ENCODE results near the gene CCL27. TPM values are rescaled to one million over a fixed set of nuclear protein-coding genes. Genes with fewer than 3 reads are reported as not detected.

The CCL27 gene, protein sequence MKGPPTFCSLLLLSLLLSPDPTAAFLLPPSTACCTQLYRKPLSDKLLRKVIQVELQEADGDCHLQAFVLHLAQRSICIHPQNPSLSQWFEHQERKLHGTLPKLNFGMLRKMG
- not detected for total RNA-seq

DNA sequence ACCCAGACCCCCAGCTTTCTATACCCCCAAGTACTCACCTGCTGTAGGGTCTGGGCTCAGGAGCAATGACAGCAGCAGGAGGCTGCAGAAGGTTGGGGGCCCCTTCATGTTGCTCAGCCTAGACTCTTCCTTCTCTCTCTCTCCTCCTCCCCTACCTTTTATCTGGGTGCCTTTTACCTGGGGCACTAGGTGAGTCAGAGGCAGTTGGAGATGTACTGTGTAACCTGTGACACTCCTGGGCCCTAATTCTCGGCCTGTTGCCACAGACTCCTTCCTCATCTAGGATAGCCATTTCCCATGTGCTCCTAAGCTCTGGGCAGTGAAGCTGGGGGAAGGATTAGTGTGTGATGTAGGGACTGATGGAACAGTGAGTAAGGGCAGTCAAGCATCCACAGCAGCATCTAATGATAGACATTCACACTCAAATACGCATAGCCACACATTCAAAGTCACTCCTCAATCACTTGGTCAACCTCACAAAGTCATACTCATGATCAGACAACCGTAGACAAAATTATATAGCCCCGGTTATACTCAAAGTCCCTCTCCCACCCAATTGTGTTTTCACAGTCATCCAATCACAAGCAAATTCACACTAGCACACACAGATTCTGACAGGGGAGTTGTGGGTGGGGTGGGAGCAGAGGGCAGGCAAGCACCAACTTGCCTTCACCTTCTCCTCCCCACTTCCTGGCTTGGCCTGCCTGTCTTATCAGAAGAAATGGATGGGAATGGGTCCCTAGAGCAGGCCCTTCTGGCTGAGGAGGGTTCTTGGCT lies at the start of gene CCL27:
Gene CCL27, minus strand, starts transcription at position 132 of the 777 bp plus-strand sequence. Its CDS starts 24 bp downstream, at position 108.

DNA sequence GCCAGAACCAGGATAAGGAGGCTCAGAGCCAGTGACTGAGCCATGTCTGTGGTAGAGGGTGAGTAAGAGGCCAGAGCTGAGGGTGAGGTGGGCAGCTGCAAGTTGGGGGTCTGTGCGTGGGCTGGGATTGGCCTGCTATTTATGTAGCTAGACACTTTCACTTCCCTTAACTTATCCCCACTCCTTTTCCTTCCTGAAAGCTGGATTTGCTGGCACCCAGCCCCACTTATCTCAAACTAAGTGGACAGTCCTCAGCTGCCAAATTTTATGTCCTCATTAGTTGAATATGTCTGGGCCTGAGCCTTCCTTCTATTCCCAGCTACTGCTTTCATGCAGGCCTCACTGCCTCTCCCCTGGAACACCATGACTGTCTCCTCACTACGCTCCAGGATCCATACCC lies 47.6 kb upstream of the CCL27 start, which contains the start of gene CCL21:
Gene CCL21, minus strand, starts transcription at position 114 of the 400 bp plus-strand sequence. Its CDS starts 70 bp downstream, at position 44.

DNA sequence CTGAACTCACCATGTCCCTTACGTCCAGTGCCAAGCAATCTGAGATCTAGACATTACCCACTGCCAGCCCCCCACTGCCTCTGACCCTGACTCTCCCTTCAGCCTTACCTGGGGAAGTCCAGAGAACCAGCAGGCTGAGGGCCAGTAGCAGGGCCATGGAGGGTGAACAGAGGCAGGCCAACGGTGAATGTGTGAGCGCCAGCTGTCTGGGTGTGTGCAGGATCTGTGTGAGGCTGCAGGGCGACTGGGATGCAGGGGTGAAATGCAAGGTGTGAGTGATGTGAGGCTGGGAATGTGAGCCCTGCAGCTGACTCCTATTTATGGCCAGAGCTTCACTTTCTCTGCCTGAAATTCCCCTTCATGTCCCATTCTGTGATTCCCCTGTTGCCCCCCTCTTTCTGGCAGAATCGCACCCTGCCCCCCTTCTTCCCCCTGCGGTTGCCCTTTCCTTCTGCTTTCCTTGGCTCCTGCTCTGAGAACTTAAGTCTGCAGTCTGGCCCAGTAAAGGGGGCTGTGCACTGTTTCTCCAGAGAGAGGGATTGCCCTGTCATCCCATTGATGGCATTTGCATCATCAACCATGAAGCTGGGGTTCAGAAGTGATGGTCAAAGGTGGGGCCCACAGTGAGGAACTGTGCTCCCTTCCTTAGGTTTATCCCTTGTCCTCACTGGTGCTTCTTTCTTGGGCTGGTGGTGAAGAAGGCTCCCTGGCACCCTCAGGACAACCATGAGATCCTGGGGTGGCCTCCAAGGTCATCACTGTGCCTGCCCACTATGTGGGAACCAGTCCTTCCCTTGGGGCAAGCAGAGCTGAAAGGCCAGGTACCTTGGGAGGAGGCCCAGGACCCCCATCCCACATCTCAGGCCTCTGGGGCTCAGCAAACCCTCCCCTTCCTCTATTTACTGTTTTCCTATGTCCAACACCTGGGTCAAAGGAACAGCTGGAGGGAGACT lies 28.8 kb upstream of the CCL27 start, which contains the start of gene CCL19:
Gene CCL19, minus strand, starts transcription at position 294 of the 953 bp plus-strand sequence. Its CDS starts 137 bp downstream, at position 157.

DNA sequence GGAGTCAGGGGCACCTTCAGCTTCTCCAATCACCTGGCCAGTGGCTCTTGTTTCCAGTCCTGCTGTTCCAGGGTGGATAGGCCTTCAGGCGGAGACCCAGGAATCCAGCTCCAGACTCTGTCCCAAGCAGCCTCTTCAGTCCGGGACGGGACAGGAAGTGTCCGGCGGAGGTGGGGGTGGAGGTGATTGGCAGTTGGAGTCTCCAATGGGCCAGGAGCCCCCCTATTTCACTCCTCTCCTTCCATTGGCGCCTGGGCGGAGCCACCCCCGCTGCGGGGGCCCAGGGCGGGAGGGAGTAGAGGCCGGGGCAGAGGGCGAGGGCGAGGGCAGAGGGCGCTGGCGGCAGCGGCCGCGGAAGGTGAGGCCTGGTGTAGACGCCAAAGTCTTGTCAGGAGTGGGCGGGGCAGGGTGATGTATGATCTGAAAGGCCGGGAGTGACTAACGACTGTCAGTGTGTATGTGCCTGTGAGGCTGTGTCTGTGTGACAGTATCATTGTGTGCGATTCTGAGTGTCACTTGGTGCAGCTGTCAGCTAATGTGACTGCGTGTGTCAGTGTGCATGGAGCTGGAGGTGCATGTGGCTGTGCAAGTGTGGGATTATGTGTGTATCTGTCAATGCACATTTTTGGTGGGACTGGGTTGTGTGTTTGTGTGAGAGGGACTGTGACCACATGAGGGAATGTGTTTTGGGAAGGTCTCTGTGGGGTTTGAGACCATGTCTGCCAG lies 10.4 kb downstream of the CCL27 start, which contains the start of gene IL11RA:
Gene IL11RA, plus strand, starts transcription at position 310 of the 726 bp plus-strand sequence. CDS start 3,033 bp downstream, outside the sequence.

DNA sequence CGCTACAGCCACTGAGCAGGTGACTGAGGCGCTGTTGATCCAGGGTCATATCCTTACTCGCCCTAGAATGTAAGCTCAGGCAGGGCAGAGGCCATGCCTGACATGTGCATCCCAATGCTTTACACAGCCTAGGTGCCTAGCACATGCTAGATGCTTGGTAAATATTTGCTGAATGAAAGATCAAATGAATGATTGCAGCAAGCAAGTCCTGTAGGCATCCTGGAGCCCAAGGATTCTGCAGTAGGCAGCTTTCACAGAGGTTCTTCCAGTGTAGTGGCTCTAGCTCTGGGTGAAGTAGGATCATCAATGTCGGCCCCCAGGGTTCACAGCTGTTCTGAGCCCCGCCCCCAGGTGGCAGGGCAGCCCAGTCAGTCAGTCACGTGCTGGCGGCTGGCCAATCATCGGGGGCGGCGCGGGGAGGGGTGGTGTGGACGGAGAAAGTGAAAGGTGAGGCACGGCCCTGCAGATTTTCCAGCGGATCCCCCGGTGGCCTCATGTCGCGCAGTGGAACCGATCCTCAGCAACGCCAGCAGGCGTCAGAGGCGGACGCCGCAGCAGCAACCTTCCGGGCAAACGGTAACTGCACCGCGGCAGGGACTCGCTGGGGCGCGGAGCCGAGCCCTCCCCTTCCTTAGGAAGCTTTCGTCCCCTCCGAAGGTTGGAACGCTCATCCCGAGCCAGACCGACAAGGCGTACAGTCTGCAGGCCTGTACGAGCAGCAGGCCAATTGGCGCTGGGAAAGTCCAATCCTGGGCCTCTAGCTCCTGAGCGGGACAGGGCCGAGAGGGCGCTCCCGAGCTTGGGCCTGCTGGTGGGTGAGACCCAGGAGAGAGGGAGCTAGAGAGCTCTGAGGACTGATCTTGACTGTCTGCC lies 16.0 kb downstream of the CCL27 start, which contains the start of gene GALT:
Gene GALT, plus strand, starts transcription at position 465 of the 873 bp plus-strand sequence. Its CDS starts 30 bp downstream, at position 495.

DNA sequence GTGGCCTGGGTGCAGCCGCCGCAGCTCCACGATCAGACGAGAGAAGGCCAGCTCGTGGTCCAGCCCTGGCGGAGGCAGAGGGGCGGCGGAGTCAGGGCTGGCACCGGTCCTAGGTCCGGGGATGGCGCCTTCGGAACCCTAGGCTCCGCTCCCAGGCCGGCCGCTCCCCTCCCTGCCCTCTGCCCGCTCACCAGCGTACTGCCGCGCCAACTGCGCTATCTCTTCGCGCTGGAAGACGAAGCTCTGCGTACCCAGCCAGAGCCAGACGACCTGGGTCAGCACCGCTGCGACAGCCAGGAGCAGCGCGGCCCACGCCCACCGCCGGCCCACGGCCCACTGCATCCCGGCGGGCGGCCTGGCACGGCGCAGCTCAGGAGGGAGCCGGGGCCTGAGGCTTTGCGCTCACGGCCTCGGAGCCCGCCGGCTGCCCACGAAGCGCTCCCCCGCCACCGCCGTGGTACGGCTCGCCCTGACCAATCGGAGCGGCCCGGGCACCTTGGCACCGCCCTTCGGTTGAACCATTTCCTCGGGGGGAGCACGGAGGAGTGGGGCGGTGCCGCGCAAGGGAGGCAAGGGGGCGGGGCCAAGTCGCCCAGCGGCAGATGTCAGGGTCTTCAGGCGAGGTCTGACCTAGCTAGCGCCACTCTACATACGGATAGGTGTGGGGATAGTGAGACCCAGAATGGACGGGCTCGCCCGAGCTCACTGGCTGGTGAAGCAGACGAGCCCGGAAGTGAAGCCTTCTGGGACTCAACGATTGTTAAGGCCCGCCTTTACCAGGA lies 24.9 kb downstream of the CCL27 start, which contains the start of gene SIGMAR1:
Gene SIGMAR1, minus strand, starts transcription at position 432 of the 782 bp plus-strand sequence. Its CDS starts 90 bp downstream, at position 342.

DNA sequence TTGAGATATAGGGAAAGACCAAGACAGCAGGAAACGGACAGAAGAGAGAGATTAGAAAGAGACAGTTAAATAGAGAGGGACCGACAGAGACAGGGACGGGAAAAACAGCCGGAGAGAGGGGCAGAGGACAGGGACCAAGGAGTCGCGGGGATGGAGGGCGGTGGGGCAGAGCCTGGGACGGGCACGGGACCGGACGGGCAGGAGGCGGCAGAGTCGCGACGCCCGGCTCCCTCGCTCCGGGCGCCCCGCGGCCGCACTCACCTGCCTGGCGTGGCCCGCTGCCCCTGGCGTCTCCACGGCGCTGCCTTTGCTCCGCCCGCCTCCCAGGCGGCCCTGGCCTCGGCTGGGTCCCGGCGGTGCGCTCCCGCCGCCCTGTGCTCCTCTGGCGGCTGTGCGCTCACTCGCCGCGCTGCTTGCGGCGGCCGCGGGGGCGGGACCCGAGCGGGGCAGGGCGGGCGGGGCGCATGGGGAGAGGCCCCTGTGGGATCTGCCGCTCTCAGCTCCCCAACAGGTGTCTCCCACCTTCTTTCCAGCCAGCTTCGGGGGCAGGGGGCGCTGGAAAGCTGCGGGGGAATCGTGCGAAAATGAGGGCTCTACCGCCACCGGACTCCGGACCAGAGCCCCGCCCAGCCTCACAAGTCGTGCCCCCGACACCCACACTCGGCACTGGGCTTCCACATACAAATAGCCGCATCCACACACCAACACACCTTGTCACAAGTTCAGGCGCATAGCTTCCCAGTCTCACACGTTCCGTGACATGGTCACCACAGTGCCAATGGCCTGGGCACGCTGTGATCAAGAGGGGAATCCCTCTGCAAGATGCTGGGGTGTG lies 33.6 kb downstream of the CCL27 start, which contains the start of gene ARID3C:
Gene ARID3C, minus strand, starts transcription at position 411 of the 835 bp plus-strand sequence. CDS start 1,052 bp downstream, outside the sequence.

DNA sequence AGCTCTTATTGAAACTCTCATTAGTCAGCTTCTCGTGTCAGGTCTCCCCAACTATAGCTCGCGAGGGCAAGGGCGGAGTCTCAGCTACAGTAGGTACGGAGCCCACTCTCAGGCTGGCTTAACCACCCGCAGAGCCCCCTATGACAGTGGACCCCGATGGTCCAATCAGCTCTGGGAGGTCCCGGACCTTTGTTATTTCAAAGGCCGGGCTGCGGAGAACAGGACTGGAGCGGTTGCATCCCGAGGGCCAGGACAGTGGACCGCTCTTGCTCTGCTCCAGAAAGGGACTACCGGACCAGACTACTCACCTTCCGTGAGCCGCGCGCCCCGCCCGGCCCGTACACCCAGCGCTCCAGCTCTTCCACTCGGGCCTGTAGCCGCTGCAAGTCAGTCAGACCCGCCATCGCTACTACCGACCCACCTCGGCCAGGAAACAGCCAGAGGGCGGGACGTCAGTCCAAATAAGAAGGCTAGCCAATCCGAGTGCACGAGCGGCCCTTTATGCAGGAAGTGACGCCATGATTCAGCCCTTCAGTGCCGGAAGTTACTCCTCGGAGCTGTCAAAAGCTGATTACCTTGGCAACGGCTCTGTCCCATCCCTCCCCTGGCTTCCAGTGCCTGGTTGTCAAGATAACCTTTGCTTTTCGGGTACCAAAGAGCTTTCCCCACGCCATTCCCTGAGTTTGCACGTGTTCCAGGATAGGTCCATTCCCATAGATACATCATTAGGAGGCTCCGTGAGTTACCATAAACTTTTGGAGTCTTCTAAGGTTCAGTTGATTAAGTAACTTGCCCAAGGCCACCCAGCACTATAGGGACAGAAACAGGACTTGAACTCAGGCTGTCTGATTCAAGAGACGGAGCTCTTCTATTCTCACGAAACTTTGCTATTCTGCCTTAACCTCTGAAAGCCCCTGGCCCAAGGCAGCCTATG lies 42.1 kb downstream of the CCL27 start, which contains the start of gene DCTN3:
Gene DCTN3, minus strand, starts transcription at position 435 of the 934 bp plus-strand sequence. Its CDS starts 31 bp downstream, at position 404.

Small RNA genes within 50 kb of the gene (small RNA-seq; reads per million reads assigned to genes)
- not detected for gene CCL27 (ENCODE audit: low replicate concordance)

Other genes with a start within 250 kb of the CCL27 start
- 8.3 TPM for gene FAM219A, start 204.1 kb downstream of the CCL27 start, total RNA-seq
- 1.3 TPM for gene DNAI1, start 203.9 kb downstream of the CCL27 start, total RNA-seq
- gene ENHO, start 139.7 kb downstream of the CCL27 start, total RNA-seq, result 0.41 TPM
- gene CNTFR, start 72.9 kb downstream of the CCL27 start, total RNA-seq, result 19.5 TPM
- 40.9 TPM for gene RPP25L, start 50.6 kb downstream of the CCL27 start, total RNA-seq
- gene DCTN3, start 42.2 kb downstream of the CCL27 start, total RNA-seq, result 71.1 TPM
- gene ARID3C, start 33.6 kb downstream of the CCL27 start, total RNA-seq, result 0.12 TPM
- gene SIGMAR1, start 24.9 kb downstream of the CCL27 start, total RNA-seq, result 35.7 TPM
- 64.3 TPM for gene GALT, start 16.0 kb downstream of the CCL27 start, total RNA-seq
- gene IL11RA, start 10.5 kb downstream of the CCL27 start, total RNA-seq, result 35.5 TPM
- gene CCL19, start 28.6 kb upstream of the CCL27 start, total RNA-seq, result 0.41 TPM
- 26.2 TPM for gene CCL21, start 47.5 kb upstream of the CCL27 start, total RNA-seq

All from metanephros (tissue), 2 donors.